GM10847 (cell line): ENCODE data around the gene YBX1.

Experiments
- POLR2A ChIP-seq: IDR thresholded peaks from 2 replicates; pipeline ENCODE4 v1.6.1; 2011; ENCODE audit not compliant: insufficient read length; ENCODE audit errors: extremely low read depth

YBX1 gene

GRCh38 chr1:42721926-42722325 is 39.7 kb downstream of the YBX1 start:
- TF ChIP-seq POLR2A: no peak

GRCh38 chr1:42723511-42723910 is 41.3 kb downstream of the YBX1 start:
- no peak for TF ChIP-seq POLR2A

DNA sequence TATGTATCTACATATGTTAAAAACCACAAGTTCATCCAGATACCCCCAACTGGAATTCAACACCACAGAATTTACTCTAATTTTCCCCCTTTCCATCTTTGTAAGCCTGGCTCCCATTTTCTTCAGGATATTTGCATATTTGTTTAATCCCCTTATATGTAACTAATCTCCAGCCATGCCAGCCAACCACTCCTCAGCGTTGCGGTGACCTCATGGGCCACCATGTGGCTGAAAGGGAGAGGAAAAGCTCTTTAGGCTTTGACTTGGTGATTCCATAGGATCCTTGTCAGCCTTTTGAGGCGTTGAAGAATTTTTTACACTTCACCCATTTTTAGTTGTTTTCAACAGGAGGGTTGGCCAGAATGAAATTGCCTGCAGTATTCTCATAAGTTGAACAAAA is 47.8 kb downstream of the YBX1 start:
- no peak for TF ChIP-seq POLR2A

DNA sequence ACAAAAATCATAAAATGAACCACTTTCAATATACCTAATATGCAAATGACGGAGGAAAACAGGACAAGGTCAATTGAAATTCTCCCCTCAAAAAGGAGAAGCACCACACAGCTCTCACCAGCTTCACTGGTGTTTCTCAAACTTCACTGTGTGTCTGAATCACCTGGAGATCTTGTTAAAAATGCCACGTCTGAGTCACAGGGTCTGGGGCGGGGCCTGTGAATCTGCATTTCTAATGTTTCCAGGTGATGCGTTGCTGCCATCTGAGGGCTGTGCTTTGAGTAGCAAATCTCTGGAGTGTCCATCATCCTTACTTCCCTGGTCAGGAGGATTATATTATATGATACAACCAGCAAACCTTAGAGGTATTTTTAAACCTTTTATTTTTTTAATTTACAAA is 48.8 kb downstream of the YBX1 start:
- TF ChIP-seq POLR2A: no peak

DNA sequence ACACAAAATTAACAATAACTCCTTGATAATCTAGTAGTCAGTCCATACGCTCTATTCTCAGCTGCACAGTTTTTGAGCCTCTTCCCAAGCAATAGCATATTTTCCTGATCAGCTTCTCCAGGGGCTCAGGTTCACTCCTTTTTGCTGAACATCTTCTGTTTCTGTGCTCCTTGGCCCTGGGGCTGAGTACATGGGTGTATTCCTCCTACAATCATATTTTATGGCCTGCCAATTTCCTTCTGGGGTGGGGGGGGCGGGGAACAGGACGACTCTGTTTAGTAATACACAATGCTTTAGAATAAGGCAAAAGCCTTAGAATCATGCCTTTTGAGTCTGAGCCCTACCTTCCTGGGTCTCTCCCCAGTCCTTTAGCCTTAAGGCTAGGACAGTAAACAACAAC is 49.4 kb downstream of the YBX1 start:
- TF ChIP-seq POLR2A: no peak

- no peak for TF ChIP-seq POLR2A
Observed at GRCh38 chr1:42732126-42732680, 50.0 kb downstream of the YBX1 start.

- TF ChIP-seq POLR2A: no peak
Observed at GRCh38 chr1:42733415-42734200, 51.4 kb downstream of the YBX1 start.

DNA sequence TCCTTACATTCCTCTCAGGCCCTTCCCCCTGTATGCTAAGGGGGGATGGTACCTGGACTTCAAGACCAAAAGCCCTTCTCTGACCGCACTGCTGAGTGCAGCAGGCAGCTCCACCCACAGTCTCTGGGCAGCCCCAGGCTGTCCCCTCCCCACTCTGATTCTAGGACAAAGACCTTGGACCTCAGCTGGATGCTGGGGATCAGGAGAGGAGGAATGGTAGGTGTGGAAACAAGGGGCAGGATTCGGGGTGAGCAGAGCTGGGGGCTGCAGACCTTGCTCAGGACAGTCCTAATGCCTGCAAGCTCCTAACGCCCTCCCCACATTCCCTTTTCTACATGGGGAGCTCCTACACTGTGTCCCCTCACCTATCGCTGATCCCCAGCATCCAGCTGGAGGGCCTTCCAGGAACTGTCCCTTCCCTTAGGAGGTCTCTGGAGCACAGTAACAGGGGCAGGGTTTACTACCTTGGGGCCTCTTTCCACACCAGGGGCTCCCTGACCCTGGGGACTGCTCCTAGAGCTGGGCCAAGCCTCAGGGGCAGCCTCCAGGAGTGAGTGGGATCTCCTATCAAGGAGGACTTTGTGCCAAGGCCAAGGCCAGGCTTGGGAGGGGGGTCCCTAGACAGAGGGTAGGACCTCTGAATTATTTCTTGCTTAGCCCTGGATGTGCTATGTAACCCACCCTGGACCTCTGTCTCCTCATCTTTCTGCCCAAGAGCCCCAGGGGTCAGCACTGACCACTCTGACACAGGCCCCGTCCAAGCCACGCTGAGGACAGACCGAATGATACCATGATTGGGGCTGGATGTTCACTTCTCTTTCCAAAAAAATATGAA is 52.2 kb downstream of the YBX1 start:
- no peak for TF ChIP-seq POLR2A

DNA sequence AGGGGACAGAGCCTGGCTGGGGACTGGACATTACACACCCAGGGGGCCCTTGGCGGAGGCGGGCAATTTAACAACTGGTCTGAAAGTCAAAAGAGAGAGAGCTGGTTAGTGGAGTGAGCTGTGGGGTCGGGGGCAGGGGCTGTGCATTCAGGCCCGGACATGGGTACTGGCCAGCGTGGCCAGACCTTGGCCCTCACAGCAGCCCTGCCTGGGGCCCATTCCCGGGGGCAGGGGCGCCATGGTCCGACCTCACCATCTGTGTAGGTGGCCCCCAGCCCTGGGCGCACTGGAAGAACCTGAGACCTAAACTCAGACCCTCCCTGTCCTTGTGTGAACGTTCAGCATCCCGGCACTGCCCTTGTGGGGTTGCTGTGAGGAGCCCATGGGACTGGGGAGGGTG is 52.8 kb downstream of the YBX1 start:
- TF ChIP-seq POLR2A: no peak

DNA sequence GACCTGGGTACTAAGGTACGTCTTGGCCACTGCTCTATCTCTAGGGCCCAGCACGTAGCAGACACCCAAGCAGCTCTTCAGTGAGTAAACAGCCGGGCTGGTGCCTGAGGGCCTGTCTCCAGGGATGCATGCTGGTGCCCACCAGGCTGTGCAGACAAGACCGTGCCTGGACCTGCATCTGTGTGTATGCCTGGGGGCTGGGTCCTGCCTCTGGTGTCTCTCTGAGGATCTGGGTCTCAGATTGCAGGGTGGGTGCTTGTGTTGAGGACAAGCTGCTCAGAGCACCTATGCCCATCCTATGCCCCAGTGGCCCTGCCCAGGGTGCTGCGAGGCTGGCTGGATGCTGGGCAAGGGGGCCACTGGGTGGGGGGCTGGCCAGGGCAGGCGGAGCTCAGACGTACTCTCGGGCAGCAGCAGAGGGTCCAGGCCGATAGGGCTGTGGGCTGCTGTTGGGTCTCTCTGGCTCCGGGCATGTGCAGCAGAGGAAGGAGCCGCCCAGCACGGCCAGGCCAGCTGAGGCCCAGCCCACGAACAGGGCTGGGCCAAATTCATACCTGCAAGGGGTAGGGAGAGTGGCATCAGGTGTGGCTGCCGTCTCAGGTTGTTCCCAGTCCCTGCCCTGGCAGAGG is 53.4 kb downstream of the YBX1 start:
- TF ChIP-seq POLR2A: no peak

DNA sequence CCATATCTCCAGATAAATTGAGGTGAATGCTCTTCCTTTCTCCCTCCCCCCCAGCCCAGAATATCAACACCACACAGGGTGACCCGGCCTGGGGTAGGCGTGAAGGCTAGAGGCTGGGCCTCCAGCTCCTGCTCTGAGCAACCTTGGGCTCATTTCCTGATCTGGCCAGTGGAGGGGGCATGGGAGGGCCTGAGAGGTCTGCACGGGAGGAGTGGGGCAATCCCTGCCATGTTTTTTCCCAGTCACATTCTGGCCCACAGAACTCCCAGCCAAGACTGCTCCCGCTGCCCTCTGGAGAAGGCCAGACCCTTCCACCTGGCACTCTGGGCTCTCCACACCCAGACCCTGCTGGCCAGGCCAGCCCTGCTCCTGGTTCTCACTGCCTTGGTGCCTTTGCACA is 53.9 kb downstream of the YBX1 start:
- no peak for TF ChIP-seq POLR2A

- no peak for TF ChIP-seq POLR2A
Observed at GRCh38 chr1:42736571-42737200, 54.5 kb downstream of the YBX1 start.

GRCh38 chr1:42737257-42737656 is 55.0 kb downstream of the YBX1 start:
- no peak for TF ChIP-seq POLR2A

- TF ChIP-seq POLR2A: no peak
Observed at GRCh38 chr1:42737986-42738677, 55.9 kb downstream of the YBX1 start.
